Activated gamma-delta T cell (primary cell): ENCODE data around the gene HOOK1.
"Not testable (repeated sequence)": the region's sequence is repeated elsewhere in the genome, so short reads cannot be mapped to it uniquely, and the experiment has no call there.

Source experiments
- DNase-seq: peaks from one replicate; lab custom pipeline; 2025; lab: John Stamatoyannopoulos, UW

HOOK1 gene

GRCh38 chr1:59819566-59820438 lies 5.1 kb downstream of the HOOK1 start:
- no peak for DNase-seq

- no peak for DNase-seq
Observed at GRCh38 chr1:59827055-59827643, 12.4 kb downstream of the HOOK1 start.

DNA sequence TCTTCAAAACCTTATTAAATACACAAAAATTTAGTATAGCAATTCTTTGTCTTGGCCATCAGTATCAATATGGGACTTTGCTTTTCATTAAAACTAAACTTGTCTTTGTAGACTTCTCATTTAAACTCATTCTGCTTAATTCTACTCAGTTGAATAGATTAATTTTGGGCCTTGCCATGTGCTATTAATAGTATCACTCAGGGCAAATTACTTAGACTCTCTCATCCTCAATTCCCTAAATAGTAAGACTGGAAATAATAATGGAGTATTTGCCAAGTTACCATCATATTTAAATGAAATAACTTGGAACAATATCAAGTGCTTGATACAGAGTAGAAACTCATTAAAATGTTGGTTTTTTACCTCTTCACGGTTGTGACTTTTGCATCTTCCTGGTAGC lies 13.4 kb downstream of the HOOK1 start:
- no peak for DNase-seq

- DNase-seq = no peak
Observed at GRCh38 chr1:59831529-59831928, 16.8 kb downstream of the HOOK1 start.

- no peak for DNase-seq
Observed at GRCh38 chr1:59833022-59833421, 18.3 kb downstream of the HOOK1 start.

DNA sequence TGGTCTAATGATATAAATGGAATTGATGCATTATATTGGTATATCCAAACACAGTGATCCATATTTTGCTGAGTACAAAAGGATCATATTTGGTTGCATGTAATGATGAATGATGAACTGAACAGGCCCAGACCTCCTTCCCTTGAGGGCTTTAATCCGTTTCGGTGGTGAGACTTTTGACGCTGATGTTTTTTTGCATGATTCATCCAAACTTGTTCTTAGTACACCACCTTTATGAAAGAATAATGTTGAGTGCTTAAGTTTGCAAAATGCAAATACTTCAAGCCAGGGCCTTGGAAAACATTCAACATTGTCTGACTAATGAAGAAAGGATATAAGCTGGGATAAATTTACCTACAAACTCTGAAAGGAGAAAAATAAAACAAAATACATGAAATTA lies 19.2 kb downstream of the HOOK1 start:
- no peak for DNase-seq

DNA sequence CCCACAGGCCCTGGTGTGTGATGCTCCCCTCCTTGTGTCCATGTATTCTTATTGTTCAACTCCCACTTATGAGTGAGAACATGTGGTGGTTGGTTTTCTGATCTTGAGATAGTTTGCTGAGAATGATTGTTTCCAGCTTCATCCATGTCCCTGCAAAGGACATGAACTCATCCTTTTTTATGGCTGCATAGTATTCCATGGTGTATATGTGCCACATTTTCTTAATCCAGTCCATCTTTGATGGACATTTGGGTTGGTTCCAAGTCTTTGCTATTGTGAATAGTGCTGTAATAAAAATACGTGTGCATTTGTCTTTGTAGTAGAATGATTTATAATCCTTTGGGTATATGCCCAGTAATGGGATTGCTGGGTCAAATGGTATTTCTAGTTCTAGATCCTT lies 23.1 kb downstream of the HOOK1 start:
- DNase-seq = not testable (repeated sequence)

GRCh38 chr1:59845091-59845490 lies 30.3 kb downstream of the HOOK1 start:
- DNase-seq = no peak

- no peak for DNase-seq
Observed at GRCh38 chr1:59846209-59846894, 31.6 kb downstream of the HOOK1 start.

- no peak for DNase-seq
Observed at GRCh38 chr1:59846895-59847282, 32.1 kb downstream of the HOOK1 start.

DNA sequence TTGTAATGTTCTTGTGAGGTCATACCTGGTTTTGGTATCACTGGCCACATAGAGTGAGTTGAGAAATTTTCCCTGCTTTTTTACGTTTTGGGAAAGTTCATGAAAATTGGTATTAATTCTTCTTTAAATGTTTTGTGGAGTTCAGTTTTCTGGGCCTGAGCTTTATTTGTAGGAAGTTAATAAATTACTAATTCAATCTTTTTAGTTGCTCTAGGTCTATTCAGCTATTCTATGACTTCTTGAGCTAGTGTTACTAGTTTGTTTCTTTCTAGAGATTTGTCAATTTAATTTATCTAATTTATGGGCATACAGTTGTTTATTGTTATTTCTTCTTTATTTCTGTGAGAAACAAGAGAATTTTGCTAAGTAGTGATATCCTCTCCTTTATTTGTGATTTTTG lies 37.4 kb downstream of the HOOK1 start:
- no peak for DNase-seq

GRCh38 chr1:59855297-59855696 lies 40.5 kb downstream of the HOOK1 start:
- not testable (repeated sequence) for DNase-seq

DNA sequence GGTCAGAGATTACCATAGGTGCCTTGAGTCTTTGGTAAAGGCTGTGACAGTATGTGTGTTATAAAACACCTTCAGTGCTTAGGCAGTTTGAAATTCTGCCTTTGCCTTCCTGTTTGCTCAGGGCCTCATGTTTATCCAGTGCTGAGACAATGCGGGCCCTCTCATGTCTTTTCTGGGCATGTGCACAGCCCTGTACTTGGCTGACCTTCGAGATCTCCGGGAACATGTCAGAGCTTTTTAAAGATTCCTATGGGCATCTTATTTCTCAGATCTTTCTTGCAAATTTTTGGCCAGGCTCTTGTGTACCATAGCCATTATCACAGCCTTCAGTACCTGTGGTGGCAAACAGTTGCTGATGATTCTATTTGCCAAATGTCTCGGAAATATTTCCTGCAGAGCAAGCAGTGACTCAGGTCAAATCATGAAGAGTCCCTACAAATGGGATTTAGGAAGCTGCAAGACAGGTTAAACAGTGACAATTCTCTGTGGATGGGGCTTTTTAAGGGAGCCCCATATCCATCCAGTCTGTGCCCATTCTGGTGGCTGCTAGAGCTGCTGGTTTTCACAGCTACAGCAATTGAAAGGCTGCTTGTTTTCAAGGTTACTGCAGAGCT lies 42.1 kb downstream of the HOOK1 start:
- DNase-seq = no peak

GRCh38 chr1:59857679-59858354 lies 43.1 kb downstream of the HOOK1 start:
- no peak for DNase-seq

DNA sequence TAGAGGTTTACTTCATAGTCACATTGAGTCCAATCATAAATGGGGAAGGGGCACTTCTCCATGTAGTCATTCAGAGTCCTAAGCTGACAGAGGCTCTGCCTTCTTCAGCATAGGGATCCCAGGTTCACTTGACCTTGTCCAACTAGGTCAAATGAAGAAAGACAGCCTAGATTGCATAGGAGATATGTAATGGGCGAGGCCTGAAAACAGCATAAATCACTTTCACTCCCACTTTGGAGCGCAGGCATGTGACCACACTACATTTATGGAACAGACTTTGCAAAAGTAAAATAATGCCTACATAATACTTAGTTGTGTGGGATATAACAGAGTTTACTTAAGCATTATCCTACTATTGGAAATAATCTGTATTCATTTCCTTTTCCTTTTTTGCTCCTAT lies 51.7 kb downstream of the HOOK1 start:
- DNase-seq = no peak

DNA sequence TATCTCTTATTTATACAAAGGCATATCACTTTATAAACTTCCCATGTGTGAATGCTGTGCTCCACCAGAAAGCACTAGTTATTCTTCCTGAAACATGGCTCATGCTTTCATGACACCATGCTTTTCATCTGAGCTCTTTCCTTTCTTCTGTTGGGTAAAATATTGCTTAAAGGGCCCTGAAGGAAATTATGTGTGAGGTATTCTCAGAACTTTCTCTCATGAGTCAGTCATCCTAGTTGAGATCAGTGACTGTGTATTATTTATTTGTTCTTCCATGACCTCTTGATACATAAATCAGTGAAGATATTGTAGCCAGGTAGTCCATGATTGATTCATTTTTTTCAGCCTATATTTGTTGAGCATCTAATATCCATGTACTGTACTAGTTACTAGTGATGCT lies 57.0 kb downstream of the HOOK1 start:
- DNase-seq = no peak

GRCh38 chr1:59877108-59877682 lies 62.4 kb downstream of the HOOK1 start:
- no peak for DNase-seq

- no peak for DNase-seq
Observed at GRCh38 chr1:59878370-59878769, 63.6 kb downstream of the HOOK1 start.

DNA sequence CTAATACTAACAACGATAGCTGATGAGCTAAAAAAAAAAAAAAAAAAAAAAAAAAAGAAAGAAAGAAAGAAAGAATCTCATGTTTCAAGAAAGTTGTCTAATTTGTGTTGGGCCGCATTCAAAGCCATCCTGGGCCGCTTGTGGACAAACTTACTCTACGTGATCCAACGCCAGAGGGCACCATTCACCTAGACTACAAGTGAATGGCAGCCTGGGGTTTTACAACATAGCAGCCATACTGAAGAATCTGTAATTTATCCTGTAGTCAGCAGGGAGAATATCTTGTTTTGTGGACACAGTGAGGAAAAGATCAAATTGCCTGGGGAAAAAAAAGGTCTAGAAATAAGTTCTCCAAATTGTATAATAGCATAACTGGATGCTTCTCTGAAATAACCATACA lies 64.8 kb downstream of the HOOK1 start:
- no peak for DNase-seq

DNA sequence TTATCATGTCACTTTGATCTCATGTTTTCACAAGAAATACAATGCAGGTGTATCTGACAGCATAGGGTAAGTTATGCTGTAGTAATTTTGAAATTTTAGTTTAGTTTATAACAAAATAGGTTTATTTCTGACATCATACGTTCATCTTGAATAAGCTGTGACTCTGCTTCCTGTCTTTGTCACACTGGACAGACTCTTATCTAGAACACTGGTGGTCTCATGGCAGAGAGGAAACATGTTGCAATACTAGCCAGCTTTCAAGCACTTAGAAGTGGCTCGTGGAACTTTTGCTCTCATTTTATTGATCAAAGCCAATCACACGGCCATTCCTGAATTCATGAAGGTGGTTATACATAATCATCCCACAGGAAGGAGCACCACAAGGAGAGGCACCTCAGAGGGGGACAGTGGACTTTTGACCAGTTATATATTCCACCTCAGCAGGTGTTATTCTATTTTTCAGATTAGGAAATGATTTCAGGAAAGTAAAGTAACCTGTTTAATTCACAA lies 65.3 kb downstream of the HOOK1 start:
- DNase-seq = no peak

DNA sequence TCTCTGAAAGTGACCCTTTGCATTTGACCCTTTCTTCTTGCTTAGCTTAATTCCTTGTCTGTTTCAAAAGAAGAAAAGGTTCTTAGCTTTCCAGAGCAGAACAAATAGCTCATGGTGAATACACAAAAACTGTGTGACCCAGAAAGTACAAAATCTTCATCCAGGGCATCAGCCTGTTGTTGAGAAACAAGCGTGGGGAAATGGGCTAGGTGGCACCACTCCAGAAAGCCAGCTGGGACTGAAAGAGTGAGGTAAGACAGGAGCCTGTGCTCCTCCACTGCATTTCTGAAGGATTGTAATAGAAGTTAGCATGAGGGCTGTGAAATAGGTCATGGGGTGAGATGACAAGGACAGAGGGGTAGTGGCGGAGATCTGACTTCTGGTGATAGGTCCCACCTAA lies 66.0 kb downstream of the HOOK1 start:
- no peak for DNase-seq
